MCF 10A (cell line): Measurements from ENCODE around the gene TRAF3IP1. TPM values are rescaled to one million over a fixed set of nuclear protein-coding genes. Genes with fewer than 3 reads are reported as not detected.

ENCODE experiments used
- BruUV-seq: library from RNA; stranded (reverse); fragments of 400-500 nt; replicated peaks from 2 replicates; lab custom pipeline; 2021; lab: Mats Ljungman, UMichigan
- CTCF ChIA-PET: fragments of 300-600 bp; sonication (Branson Sonifier 250); formaldehyde crosslinking; extraction: SDS; loops from one replicate; lab custom pipeline; 2021; ENCODE audit warnings: antibody characterized with exemption, inconsistent platforms; lab: Yijun Ruan, JAX
- POLR2A ChIA-PET: fragments of 300-600, 350-650 bp; sonication (Branson Sonifier 250); formaldehyde crosslinking; extraction: SDS; loops from one replicate; lab custom pipeline; 2020; ENCODE audit warnings: antibody characterized with exemption, inconsistent platforms; lab: Yijun Ruan, JAX
- DNase-seq: peaks from one replicate; pipeline ENCODE4 v3.0.0-alpha.2; 2018; ENCODE audit not compliant: unreplicated experiment
- H3K27ac Mint-ChIP-seq: one replicate; pipeline ENCODE4 v1.8.0; 2022; ENCODE audit warnings: mild to moderate bottlenecking, low read depth, mixed read lengths; ENCODE audit not compliant: unreplicated experiment
- H3K27me3 Mint-ChIP-seq: one replicate; pipeline ENCODE4 v1.8.0; 2022; ENCODE audit warnings: mixed read lengths; ENCODE audit not compliant: insufficient read depth, unreplicated experiment
- H3K36me3 Mint-ChIP-seq: one replicate; pipeline ENCODE4 v1.8.0; 2022; ENCODE audit warnings: mild to moderate bottlenecking, moderate library complexity, mixed read lengths; ENCODE audit not compliant: insufficient read depth, unreplicated experiment
- H3K4me1 Mint-ChIP-seq: one replicate; pipeline ENCODE4 v1.8.0; 2022; ENCODE audit warnings: mixed read lengths; ENCODE audit not compliant: insufficient read depth, unreplicated experiment
- H3K4me3 Mint-ChIP-seq: one replicate; pipeline ENCODE4 v1.8.0; 2022; ENCODE audit warnings: mild to moderate bottlenecking, moderate library complexity, mixed read lengths; ENCODE audit not compliant: unreplicated experiment
- H3K9me3 Mint-ChIP-seq: one replicate; pipeline ENCODE4 v1.8.0; 2022; ENCODE audit warnings: mixed read lengths; ENCODE audit not compliant: unreplicated experiment
- CTCF ChIP-seq: fragments of 200-600 bp; IDR thresholded peaks from one replicate; pipeline ENCODE4 v1.8.0; 2022; ENCODE audit warnings: antibody characterized with exemption, mild to moderate bottlenecking; ENCODE audit not compliant: unreplicated experiment
- intact Hi-C: fragments of 100-400 bp; cut with micrococcal nuclease; formaldehyde crosslinking; loops from 2 replicates; pipeline ENCODE4 v1.14.1; 2022
- total RNA-seq: library from RNA; stranded (reverse); gene quantifications from 2 replicates; pipeline ENCODE4 v1.2.3, GENCODE V29; 2022

TRAF3IP1 gene
- total RNA-seq, 1 experiment from 2014 or later = 19.1 TPM

DNA sequence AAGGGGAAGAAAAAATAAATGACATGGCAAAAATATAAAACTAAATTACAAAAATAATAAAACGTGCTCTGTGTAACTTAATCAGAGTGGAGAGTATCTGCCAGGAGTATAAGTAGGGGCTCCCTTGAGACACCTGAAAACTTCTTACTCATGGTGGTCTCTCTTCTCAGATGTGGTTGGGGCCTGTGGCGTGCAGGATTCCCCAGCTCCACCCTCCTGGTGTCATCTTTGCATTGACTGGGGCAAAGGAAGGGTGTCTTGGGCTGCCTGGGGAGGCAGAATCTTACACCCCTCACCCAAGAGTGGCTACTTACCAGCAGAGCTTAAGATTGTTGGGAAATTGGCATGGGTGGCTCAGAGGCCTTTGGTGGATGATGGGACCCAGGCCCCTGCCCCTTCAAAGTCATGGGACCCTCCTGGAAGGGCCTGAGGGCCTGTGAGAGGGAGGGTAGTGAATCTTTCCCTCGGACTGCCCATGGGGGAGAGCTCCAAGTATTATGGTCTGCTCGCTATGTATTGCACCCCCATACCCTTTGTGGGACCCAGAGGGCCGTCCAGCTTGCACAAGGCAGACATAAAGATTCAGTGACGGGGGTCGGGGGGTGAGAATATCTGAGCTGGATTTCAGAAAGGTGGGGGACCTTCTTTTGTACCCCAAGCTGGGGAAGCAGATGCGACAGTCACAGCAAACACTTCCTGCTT lies 6.9 kb upstream of the TRAF3IP1 start:
- ChIA-PET POLR2A (interaction anchor here (1.0 kb wide), 1 partner anchor 23 kb away, joined by 5 read pairs; no protein-coding TSS in a partner anchor), CTCF (interaction anchor here (0.6 to 1.3 kb wide), 2 partner anchors 8 to 9 kb away, joined by 3 read pairs; no protein-coding TSS in a partner anchor)
- TF ChIP-seq CTCF = no peak
- no peak overlapping the region for H3K4me3 Mint-ChIP-seq
- no peak for DNase-seq
- no TSS peak for BruUV-seq
- no peak overlapping the region for H3K27ac Mint-ChIP-seq
- intact Hi-C loops = no loop called here
- no peaks in the 10 kb centered on the region for H3K27me3 Mint-ChIP-seq
- H3K9me3 Mint-ChIP-seq = no peaks in the 10 kb centered on the region
- no peaks in the 10 kb centered on the region for H3K36me3 Mint-ChIP-seq
- H3K4me1 Mint-ChIP-seq = no peaks in the 10 kb centered on the region

GRCh38 chr2:238313991-238314350 lies 6.3 kb upstream of the TRAF3IP1 start:
- ChIA-PET POLR2A (no interaction called here), CTCF (interaction anchor here (0.6 to 1.3 kb wide), 2 partner anchors 8 to 9 kb away, joined by 3 read pairs; no protein-coding TSS in a partner anchor)
- no peaks in the 10 kb centered on the region for H3K36me3 Mint-ChIP-seq
- no peak for TF ChIP-seq CTCF
- no peaks in the 10 kb centered on the region for H3K9me3 Mint-ChIP-seq
- H3K4me1 Mint-ChIP-seq = no peaks in the 10 kb centered on the region
- no peak overlapping the region for H3K4me3 Mint-ChIP-seq
- no TSS peak for BruUV-seq
- intact Hi-C loops = no loop called here
- no peak for DNase-seq
- H3K27ac Mint-ChIP-seq = no peak overlapping the region
- H3K27me3 Mint-ChIP-seq = no peaks in the 10 kb centered on the region

DNA sequence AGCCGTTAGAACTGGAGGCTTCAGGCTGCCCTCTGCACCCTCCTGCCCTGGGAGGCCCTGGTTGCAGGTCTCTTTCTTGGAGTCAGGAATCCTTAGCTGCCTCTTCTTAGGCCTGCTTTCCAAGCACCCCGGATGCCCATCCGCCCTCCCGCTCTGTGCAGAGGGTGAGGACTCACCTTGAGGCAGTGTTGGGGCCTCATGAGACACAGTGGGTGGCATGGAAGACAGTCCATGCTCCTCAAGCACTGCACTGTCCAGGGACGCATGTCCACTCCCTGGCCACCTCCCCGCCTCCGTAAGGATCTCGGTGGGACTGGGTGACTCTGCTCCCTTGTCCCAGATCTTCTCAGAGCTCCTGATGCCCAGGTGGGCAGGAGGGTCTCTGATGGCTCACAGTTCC lies 5.7 kb upstream of the TRAF3IP1 start:
- no peak overlapping the region for H3K4me3 Mint-ChIP-seq
- H3K9me3 Mint-ChIP-seq = no peaks in the 10 kb centered on the region
- DNase-seq = no peak
- no peaks in the 10 kb centered on the region for H3K36me3 Mint-ChIP-seq
- H3K27me3 Mint-ChIP-seq = no peaks in the 10 kb centered on the region
- POLR2A ChIA-PET = interaction anchor here (0.6 to 1.7 kb wide), 3 partner anchors 25 to 51 kb away, joined by 3 to 8 read pairs (median 7); partner anchors contain the start of gene PER2
- intact Hi-C loops = no loop called here
- no peaks in the 10 kb centered on the region for H3K4me1 Mint-ChIP-seq
- TF ChIP-seq CTCF = no peak
- H3K27ac Mint-ChIP-seq = no peak overlapping the region
- BruUV-seq = no TSS peak
- CTCF ChIA-PET = interaction anchor here (0.7 kb wide), 1 partner anchor 792 kb away, joined by 4 read pairs; no protein-coding TSS in a partner anchor

GRCh38 chr2:238315031-238315595 lies 5.2 kb upstream of the TRAF3IP1 start:
- ChIA-PET CTCF (interaction anchor here (0.5 to 0.7 kb wide), 3 partner anchors 48 to 791 kb away, joined by 3 to 4 read pairs (median 3); no protein-coding TSS in a partner anchor), POLR2A (interaction anchor here (0.6 to 1.7 kb wide), 3 partner anchors 25 to 52 kb away, joined by 3 to 8 read pairs (median 7); partner anchors contain the start of gene PER2)
- no peaks in the 10 kb centered on the region for H3K27me3 Mint-ChIP-seq
- no peak for DNase-seq
- H3K9me3 Mint-ChIP-seq = no peaks in the 10 kb centered on the region
- H3K4me3 Mint-ChIP-seq = no peak overlapping the region
- no peaks in the 10 kb centered on the region for H3K36me3 Mint-ChIP-seq
- no TSS peak for BruUV-seq
- no peak overlapping the region for H3K27ac Mint-ChIP-seq
- intact Hi-C loops = no loop called here
- H3K4me1 Mint-ChIP-seq = no peaks in the 10 kb centered on the region
- TF ChIP-seq CTCF = no peak
